H9 (cell line): ENCODE measurements around the gene P3H2. TPM values are rescaled to one million over a fixed set of nuclear protein-coding genes. Genes with fewer than 3 reads are reported as not detected.

Experiments
- DNase-seq: peaks from one replicate; pipeline ENCODE4 v3.0.0-alpha.2; 2017
- H2AFZ ChIP-seq: one replicate; pipeline ENCODE4 v1.6.1; 2013; ENCODE audit warnings: mild to moderate bottlenecking, low read length, control low read depth, moderate library complexity
- H2AK5ac ChIP-seq: 2 replicates; pipeline ENCODE4 v1.6.1; 2013; ENCODE audit warnings: low read length, control low read depth, mixed read lengths; ENCODE audit not compliant: insufficient read length
- H2BK120ac ChIP-seq: one replicate; pipeline ENCODE4 v1.6.1; 2013; ENCODE audit warnings: low read depth, mild to moderate bottlenecking, low read length, control low read depth, inconsistent platforms; ENCODE audit not compliant: poor library complexity, severe bottlenecking
- H2BK12ac ChIP-seq: 2 replicates; pipeline ENCODE4 v1.6.1; 2013; ENCODE audit warnings: low read length, control low read depth, mixed read lengths, low read depth; ENCODE audit not compliant: insufficient read length
- H2BK15ac ChIP-seq: 2 replicates; pipeline ENCODE4 v1.6.1; 2013; ENCODE audit warnings: low read depth, low read length, control low read depth
- H2BK20ac ChIP-seq: one replicate; pipeline ENCODE4 v1.6.1; 2013; ENCODE audit warnings: low read depth, mild to moderate bottlenecking, low read length, control low read depth, inconsistent platforms; ENCODE audit not compliant: poor library complexity, severe bottlenecking
- H2BK5ac ChIP-seq: 2 replicates; pipeline ENCODE4 v1.6.1; 2013; ENCODE audit warnings: low read length, control low read depth, mixed read lengths; ENCODE audit not compliant: insufficient read length
- H3K14ac ChIP-seq: 2 replicates; pipeline ENCODE4 v1.6.1; 2013; ENCODE audit warnings: low read length, control low read depth; ENCODE audit not compliant: insufficient read depth
- H3K18ac ChIP-seq: 2 replicates; pipeline ENCODE4 v1.6.1; 2013; ENCODE audit warnings: low read depth, mild to moderate bottlenecking, mixed read lengths, low read length, control low read depth; ENCODE audit not compliant: insufficient read length
- H3K23ac ChIP-seq: 2 replicates; pipeline ENCODE4 v1.6.1; 2013; ENCODE audit warnings: low read length, control low read depth, mixed read lengths, low read depth; ENCODE audit not compliant: insufficient read length
- H3K23me2 ChIP-seq: 2 replicates; pipeline ENCODE4 v1.6.1; 2013; ENCODE audit warnings: low read depth, mild to moderate bottlenecking, mixed read lengths, low read length, control low read depth; ENCODE audit not compliant: insufficient read length, poor library complexity, severe bottlenecking
- H3K27ac ChIP-seq: 2 replicates; pipeline ENCODE4 v1.5.1; 2013; ENCODE audit warnings: low read length, control low read depth, mixed read lengths, low read depth; ENCODE audit not compliant: insufficient read length
- H3K27me3 ChIP-seq: 2 replicates; pipeline ENCODE4 v1.6.1; 2013; ENCODE audit warnings: low read length, control low read depth, inconsistent platforms; ENCODE audit not compliant: insufficient read depth
- H3K4ac ChIP-seq: 2 replicates; pipeline ENCODE4 v1.6.1; 2013; ENCODE audit warnings: low read depth, mild to moderate bottlenecking, control low read depth, inconsistent platforms, low read length, moderate library complexity
- H3K4me1 ChIP-seq: 2 replicates; pipeline ENCODE4 v1.6.1; 2013; ENCODE audit warnings: low read length, control low read depth, inconsistent platforms; ENCODE audit not compliant: insufficient read depth
- H3K4me2 ChIP-seq: 2 replicates; pipeline ENCODE4 v1.6.1; 2013; ENCODE audit warnings: low read length, control low read depth, mixed read lengths; ENCODE audit not compliant: insufficient read length, insufficient read depth
- H3K56ac ChIP-seq: 2 replicates; pipeline ENCODE4 v1.6.1; 2013; ENCODE audit warnings: low read depth, mild to moderate bottlenecking, mixed read lengths, low read length, control low read depth; ENCODE audit not compliant: insufficient read length
- H3K79me1 ChIP-seq: 2 replicates; pipeline ENCODE4 v1.6.1; 2013; ENCODE audit warnings: low read depth, mild to moderate bottlenecking, moderate library complexity, low read length, control low read depth, inconsistent platforms; ENCODE audit not compliant: insufficient read depth, poor library complexity, severe bottlenecking
- H3K79me2 ChIP-seq: 2 replicates; pipeline ENCODE4 v1.6.1; 2013; ENCODE audit warnings: low read length, control low read depth, inconsistent platforms; ENCODE audit not compliant: insufficient read depth
- H3K9ac ChIP-seq: 2 replicates; pipeline ENCODE4 v1.6.1; 2013; ENCODE audit warnings: low read length, control low read depth, mixed read lengths; ENCODE audit not compliant: insufficient read length; ENCODE audit errors: extremely low read depth
- H3K9me3 ChIP-seq: one replicate; pipeline ENCODE4 v1.6.1; 2013; ENCODE audit warnings: low read depth, low read length, inconsistent platforms; ENCODE audit not compliant: control insufficient read depth
- H3T11ph ChIP-seq: one replicate; pipeline ENCODE4 v1.6.1; 2013; ENCODE audit warnings: mild to moderate bottlenecking, low read length, control low read depth, inconsistent platforms
- H4K20me1 ChIP-seq: one replicate; pipeline ENCODE4 v1.6.1; 2013; ENCODE audit not compliant: control insufficient read depth, insufficient read length, insufficient read depth
- H4K5ac ChIP-seq: 2 replicates; pipeline ENCODE4 v1.6.1; 2013; ENCODE audit warnings: low read depth, mild to moderate bottlenecking, mixed read lengths, low read length, control low read depth; ENCODE audit not compliant: insufficient read length
- H4K8ac ChIP-seq: replicated peaks from 2 replicates; pipeline ENCODE4 v1.6.1; 2013; ENCODE audit warnings: low read length, control low read depth, mixed read lengths, low read depth; ENCODE audit not compliant: insufficient read length
- H4K91ac ChIP-seq: 2 replicates; pipeline ENCODE4 v1.6.1; 2013; ENCODE audit warnings: low read depth, mild to moderate bottlenecking, moderate library complexity, mixed read lengths, low read length, control low read depth; ENCODE audit not compliant: insufficient read length
- H3K27ac Mint-ChIP-seq, 3 experiments: 2 replicates in 2 of 3; 3 replicates in 1 of 3; pipeline ENCODE4 v1.8.0; 2020 to 2021; ENCODE audit warnings: mixed read lengths in 3 of 3, mild to moderate bottlenecking in 1 of 3, moderate library complexity in 1 of 3
- H3K27me3 Mint-ChIP-seq: 2 replicates; pipeline ENCODE4 v1.8.0; 2021; ENCODE audit warnings: low read depth, mild to moderate bottlenecking, moderate library complexity, mixed read lengths
- H3K36me3 Mint-ChIP-seq, 3 experiments: 2 replicates in 2 of 3; 3 replicates in 1 of 3; pipeline ENCODE4 v1.8.0; 2020 to 2021; ENCODE audit warnings: low read depth in 3 of 3, mixed read lengths in 3 of 3; ENCODE audit not compliant: insufficient read depth in 1 of 3
- H3K4me1 Mint-ChIP-seq, 2 experiments: 2 replicates each; pipeline ENCODE4 v1.8.0; 2020; ENCODE audit warnings: mixed read lengths in 2 of 2
- H3K4me3 Mint-ChIP-seq, 2 experiments: 2 replicates in 1 of 2; 3 replicates in 1 of 2; pipeline ENCODE4 v1.8.0; 2020 to 2021; ENCODE audit warnings: mild to moderate bottlenecking in 2 of 2, mixed read lengths in 2 of 2, moderate library complexity in 1 of 2
- H3K9me3 Mint-ChIP-seq, 2 experiments: 2 replicates in 1 of 2; 3 replicates in 1 of 2; pipeline ENCODE4 v1.8.0; 2020; ENCODE audit warnings: mild to moderate bottlenecking in 2 of 2, mixed read lengths in 2 of 2, moderate library complexity in 1 of 2
- CTCF ChIP-seq: fragments of 200-600 bp; sonication (generic); conservative IDR thresholded peaks from 3 replicates; pipeline ENCODE4 v1.8.0; 2021; ENCODE audit warnings: antibody characterized with exemption, mild to moderate bottlenecking
- WGBS: extraction: QIAGEN DNeasy Blood & Tissue Kit; methylation state at CpG from one replicate; pipeline ENCODE4 v1.1.7; 2013; ENCODE audit warnings: missing lambda C conversion rate, low lambda C conversion rate, mixed read lengths; ENCODE audit not compliant: insufficient read length; ENCODE audit errors: extremely low coverage; 5-methylcytosine and 5-hydroxymethylcytosine counted together
- total RNA-seq: library from RNA; stranded (reverse); gene quantifications from 2 replicates; pipeline ENCODE4 v1.2.1, GENCODE V29; 2021

Gene P3H2
- total RNA-seq, 1 experiment from 2014 or later = 41.5 TPM

DNA sequence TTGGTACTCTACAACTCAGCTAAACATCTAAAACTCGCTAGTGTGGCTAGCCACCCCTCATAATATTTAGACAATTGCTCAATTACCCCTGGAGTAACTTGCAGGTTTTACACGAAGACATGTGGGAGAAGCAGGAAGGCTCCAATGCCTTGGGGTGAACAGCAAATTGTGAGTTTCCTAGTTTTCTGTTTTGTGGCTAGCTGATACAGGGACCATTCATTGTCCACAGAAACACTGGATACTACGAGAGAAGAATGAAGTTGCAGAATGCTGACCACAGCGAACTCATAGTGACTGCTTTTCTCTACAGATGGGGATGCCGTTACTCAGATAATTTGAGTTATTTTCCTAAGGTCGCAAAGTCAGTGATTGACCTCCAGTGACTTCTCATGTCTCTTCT is 212.9 kb downstream of the P3H2 start:
- H4K8ac ChIP-seq = no peak overlapping the region
- H2BK15ac ChIP-seq = no peak overlapping the region
- DNase-seq = no peak
- no peaks in the 10 kb centered on the region for H3K27me3 ChIP-seq
- no peak overlapping the region for H3K14ac ChIP-seq
- H3K79me2 ChIP-seq = no peaks in the 10 kb centered on the region
- no peak overlapping the region for H2BK5ac ChIP-seq
- Mint-ChIP-seq H3K36me3 (no peaks in the 10 kb centered on the region), H3K9me3 (no peaks in the 10 kb centered on the region), H3K27ac (no peak overlapping the region), H3K4me3 (no peak overlapping the region), H3K4me1 (peaks cover 8 to 24% of the 10 kb centered on the region in 2 experiments), H3K27me3 (no peaks in the 10 kb centered on the region)
- H3K56ac ChIP-seq = no peak overlapping the region
- H2AK5ac ChIP-seq = no peak overlapping the region
- no peak overlapping the region for H3K27ac ChIP-seq
- H2AFZ ChIP-seq = no peak overlapping the region
- H3K23ac ChIP-seq = no peak overlapping the region
- no peak overlapping the region for H3T11ph ChIP-seq
- H3K4me1 ChIP-seq = peaks cover 3% of the 10 kb centered on the region; the same call in 1 of the 2 replicates
- H3K9ac ChIP-seq = no peak overlapping the region
- no peaks in the 10 kb centered on the region for H4K20me1 ChIP-seq
- no peaks in the 10 kb centered on the region for H3K9me3 ChIP-seq
- H3K79me1 ChIP-seq = no peaks in the 10 kb centered on the region
- no peak overlapping the region for H4K5ac ChIP-seq
- whole genome bisulfite sequencing = no CpG with 5 or more reads among the region's 6 CpGs
- no peak for TF ChIP-seq CTCF
- no peaks in the 10 kb centered on the region for H3K23me2 ChIP-seq
- H3K4me2 ChIP-seq = no peak overlapping the region
- no peak overlapping the region for H2BK12ac ChIP-seq
- H3K18ac ChIP-seq = no peak overlapping the region
- no peak overlapping the region for H2BK20ac ChIP-seq
- H3K4ac ChIP-seq = no peak overlapping the region
- H2BK120ac ChIP-seq = no peak overlapping the region
- no peak overlapping the region for H4K91ac ChIP-seq

Other genes with a start within 250 kb of the P3H2 start
- gene CLDN1, start 201.5 kb upstream of the P3H2 start, total RNA-seq = 1.0 and 2.1 TPM in 2 replicates